Measurements from ENCODE around the gene MEGF11. TPM values are rescaled to one million over a fixed set of nuclear protein-coding genes. Genes with fewer than 3 reads are reported as not detected.

Gene MEGF11
- total RNA-seq, 1 donor from 2014 or later: 0.60 TPM

GRCh38 chr15:65956307-65956706 lies 297.2 kb downstream of the MEGF11 start:
- no peaks in the 10 kb centered on the region for H3K4me1 Mint-ChIP-seq (ENCODE audit: low read depth)
- H3K27me3 Mint-ChIP-seq: peaks cover 13% of the 10 kb centered on the region
- no peak for DNase-seq (ENCODE audit: low spot score, unreplicated experiment)
- H3K4me3 Mint-ChIP-seq (ENCODE audit: low read depth): no peak overlapping the region
- no peak for TF ChIP-seq CTCF (IDR thresholded peaks at IDR 0.05; ENCODE audit: unreplicated experiment)
- no peaks in the 10 kb centered on the region for H3K36me3 Mint-ChIP-seq (ENCODE audit: insufficient read depth)
- no peak overlapping the region for H3K27ac Mint-ChIP-seq
- no peaks in the 10 kb centered on the region for H3K9me3 Mint-ChIP-seq (ENCODE audit: low read depth)

- Mint-ChIP-seq H3K27me3 (peaks cover 8% of the 10 kb centered on the region), H3K27ac (no peak overlapping the region), H3K4me3 (ENCODE audit: low read depth) (no peak overlapping the region), H3K36me3 (ENCODE audit: insufficient read depth) (no peaks in the 10 kb centered on the region), H3K9me3 (ENCODE audit: low read depth) (no peaks in the 10 kb centered on the region), H3K4me1 (ENCODE audit: low read depth) (no peaks in the 10 kb centered on the region)
- TF ChIP-seq CTCF (IDR thresholded peaks at IDR 0.05; ENCODE audit: unreplicated experiment): no peak
- no peak for DNase-seq (ENCODE audit: low spot score, unreplicated experiment)
Measured at GRCh38 chr15:65954289-65954741, 299.2 kb downstream of the MEGF11 start.

GRCh38 chr15:65953622-65954021 lies 299.9 kb downstream of the MEGF11 start:
- TF ChIP-seq CTCF (IDR thresholded peaks at IDR 0.05; ENCODE audit: unreplicated experiment): no peak
- Mint-ChIP-seq H3K9me3 (ENCODE audit: low read depth) (no peaks in the 10 kb centered on the region), H3K27ac (no peak overlapping the region), H3K4me1 (ENCODE audit: low read depth) (no peaks in the 10 kb centered on the region), H3K4me3 (ENCODE audit: low read depth) (no peak overlapping the region), H3K36me3 (ENCODE audit: insufficient read depth) (no peaks in the 10 kb centered on the region), H3K27me3 (peaks cover 6% of the 10 kb centered on the region)
- no peak for DNase-seq (ENCODE audit: low spot score, unreplicated experiment)

GRCh38 chr15:65952391-65953053 lies 301.0 kb downstream of the MEGF11 start:
- Mint-ChIP-seq H3K27ac (no peak overlapping the region), H3K36me3 (ENCODE audit: insufficient read depth) (no peaks in the 10 kb centered on the region), H3K9me3 (ENCODE audit: low read depth) (no peaks in the 10 kb centered on the region), H3K4me1 (ENCODE audit: low read depth) (no peaks in the 10 kb centered on the region), H3K27me3 (peaks cover 3% of the 10 kb centered on the region), H3K4me3 (ENCODE audit: low read depth) (no peak overlapping the region)
- peak; percentile 55 for DNase-seq (ENCODE audit: low spot score, unreplicated experiment)
- no peak for TF ChIP-seq CTCF (IDR thresholded peaks at IDR 0.05; ENCODE audit: unreplicated experiment)

- no peak for TF ChIP-seq CTCF (IDR thresholded peaks at IDR 0.05; ENCODE audit: unreplicated experiment)
- Mint-ChIP-seq H3K36me3 (ENCODE audit: insufficient read depth) (no peaks in the 10 kb centered on the region), H3K9me3 (ENCODE audit: low read depth) (no peaks in the 10 kb centered on the region), H3K27ac (no peak overlapping the region), H3K27me3 (peaks cover 3% of the 10 kb centered on the region), H3K4me1 (ENCODE audit: low read depth) (no peaks in the 10 kb centered on the region), H3K4me3 (ENCODE audit: low read depth) (no peak overlapping the region)
- DNase-seq (ENCODE audit: low spot score, unreplicated experiment): no peak
Measured at GRCh38 chr15:65951007-65951406, 302.5 kb downstream of the MEGF11 start.
